EH (cell line): ENCODE results near the gene UBAP1L.
"Not testable (repeated sequence)": the region's sequence is repeated elsewhere in the genome, so short reads cannot be mapped to it uniquely, and the experiment has no call there.

Experiments
- DNase-seq: peaks from one replicate; pipeline ENCODE4 v3.0.0-alpha.2; 2015; ENCODE audit warnings: low read depth

Gene UBAP1L

DNA sequence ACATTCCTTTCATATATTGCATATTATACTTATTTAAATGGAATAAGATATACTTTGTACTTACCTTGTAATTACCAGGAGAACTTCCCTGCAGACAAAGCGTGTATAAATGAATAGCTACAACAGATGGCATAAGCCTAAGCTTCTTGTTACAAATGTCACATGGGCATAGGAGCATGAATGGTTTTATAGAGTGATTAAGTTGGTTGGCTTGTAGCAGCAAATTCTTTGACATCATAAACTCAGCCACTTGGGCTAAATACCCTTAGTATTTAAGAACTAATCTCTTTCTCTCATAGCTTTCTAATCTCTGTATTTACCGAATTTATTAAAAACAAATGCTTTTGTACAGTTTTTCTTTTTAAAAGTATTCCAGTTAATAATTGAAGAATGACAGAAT lies at the start of gene UBAP1L:
UBAP1L (minus strand) TSS at position 115 of the 400 bp plus-strand sequence. CDS start 8,985 bp downstream, outside the sequence.
- peak; percentile 12 for DNase-seq

DNA sequence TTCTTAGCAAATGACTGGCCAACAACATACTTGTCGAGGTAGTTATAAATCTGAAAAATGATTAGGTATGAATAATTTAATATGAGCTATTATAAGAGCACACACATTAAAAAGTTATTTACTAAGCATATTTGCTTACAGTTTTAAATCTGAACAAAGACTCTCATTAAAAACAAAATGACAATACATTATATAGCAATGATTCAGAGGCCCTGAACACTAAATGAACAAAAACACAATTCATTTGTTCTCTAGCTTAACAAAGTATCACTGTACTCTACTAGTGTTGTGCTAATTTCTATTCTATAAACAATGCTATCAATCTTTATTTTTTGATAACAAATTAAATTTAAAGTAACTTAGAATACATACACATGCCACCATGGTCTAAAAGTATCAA lies 49.1 kb upstream of the UBAP1L start:
- no peak for DNase-seq

DNA sequence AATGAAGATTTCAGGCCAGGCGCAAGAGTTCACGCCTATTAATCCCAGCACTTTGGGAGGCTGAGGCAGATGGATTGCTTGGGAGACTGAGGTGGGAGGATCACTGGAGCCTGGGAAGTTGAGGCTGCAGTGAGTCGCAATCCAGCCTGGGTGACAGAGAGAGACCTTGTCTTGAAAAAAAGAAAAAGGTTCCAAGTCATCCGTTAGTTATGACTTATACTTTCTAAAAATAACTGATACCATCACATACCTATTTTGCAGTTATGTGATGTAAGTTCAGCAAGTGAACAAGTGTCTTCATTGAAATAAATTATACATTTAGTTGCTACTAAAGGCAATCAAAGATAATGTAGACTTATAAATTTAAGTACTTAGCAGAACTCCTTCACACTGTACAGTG lies 48.0 kb upstream of the UBAP1L start:
- peak; percentile 29 for DNase-seq

DNA sequence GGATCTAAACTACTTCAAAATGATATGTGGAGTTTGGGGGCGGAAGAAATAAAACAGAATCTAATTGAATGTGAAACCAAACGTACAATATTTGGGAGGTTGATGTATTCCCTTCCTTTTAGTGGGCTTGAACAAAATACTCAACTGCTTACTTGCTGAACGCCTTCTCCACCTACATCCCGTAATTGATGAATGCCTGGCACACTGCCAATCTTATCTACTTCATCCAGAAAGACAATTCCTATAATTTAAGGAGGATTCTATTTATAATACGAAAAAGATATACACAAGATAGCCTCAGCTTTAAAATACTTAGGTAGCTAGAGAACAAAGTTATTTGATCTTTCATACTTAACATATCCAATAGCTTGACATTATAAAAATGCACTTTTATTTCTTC lies 41.7 kb upstream of the UBAP1L start:
- DNase-seq = no peak

DNA sequence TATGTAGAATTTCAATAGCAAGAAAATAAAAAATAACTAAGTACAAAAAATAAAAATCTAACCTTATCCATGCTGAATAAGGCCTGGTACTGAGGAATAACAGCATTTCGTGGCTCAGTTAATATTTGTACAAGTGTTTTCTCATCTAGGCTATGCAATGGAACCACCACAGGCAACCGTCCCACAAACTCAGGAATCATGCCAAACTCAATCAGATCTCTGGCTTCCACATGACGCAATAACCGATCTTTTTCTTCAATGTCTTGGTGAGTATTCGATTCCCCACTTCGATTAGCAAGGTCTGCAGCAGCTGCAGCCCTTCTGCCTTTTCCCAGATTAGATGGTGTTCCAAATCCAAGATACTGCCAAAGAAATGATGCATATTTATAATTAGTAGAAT lies 39.7 kb upstream of the UBAP1L start:
- DNase-seq = no peak

DNA sequence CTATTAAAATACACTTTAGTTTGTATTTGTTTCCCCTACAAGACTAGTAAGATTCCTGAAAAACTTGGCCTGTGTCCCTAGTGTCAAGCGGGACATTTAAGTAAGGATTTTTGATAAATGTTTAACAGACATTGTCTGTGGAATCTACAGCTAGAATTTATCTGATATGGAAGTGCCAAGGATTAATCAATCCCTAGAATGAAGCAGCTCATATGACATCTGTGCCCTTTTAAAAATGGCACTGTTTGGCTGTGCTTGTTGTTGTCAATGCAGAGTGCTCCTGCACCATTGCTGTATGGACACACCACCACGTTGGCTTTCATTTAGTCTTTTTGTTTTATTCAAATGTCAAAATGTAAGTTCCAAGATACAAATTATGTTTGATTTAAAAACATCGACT lies 32.9 kb upstream of the UBAP1L start:
- DNase-seq = no peak

DNA sequence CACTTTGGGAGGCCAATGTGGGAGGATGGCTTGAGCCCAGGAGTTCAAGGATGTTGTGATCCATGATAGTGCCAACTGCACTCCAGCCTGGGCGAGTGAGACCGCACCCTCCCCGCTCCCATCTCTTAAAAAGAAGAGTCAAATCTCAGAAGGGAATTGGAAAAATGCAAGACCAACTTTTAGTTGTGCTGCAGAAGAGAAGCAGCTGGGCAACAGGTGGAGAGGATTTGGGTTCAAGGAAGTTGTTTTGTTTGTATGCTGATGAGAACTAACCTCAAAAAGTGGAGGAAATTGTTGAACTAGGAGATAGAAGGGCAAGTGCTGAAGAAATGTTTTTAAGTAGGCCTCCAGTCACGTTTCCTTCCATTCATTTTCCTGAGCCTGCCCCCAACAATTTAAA lies 31.4 kb upstream of the UBAP1L start:
- DNase-seq = no peak

DNA sequence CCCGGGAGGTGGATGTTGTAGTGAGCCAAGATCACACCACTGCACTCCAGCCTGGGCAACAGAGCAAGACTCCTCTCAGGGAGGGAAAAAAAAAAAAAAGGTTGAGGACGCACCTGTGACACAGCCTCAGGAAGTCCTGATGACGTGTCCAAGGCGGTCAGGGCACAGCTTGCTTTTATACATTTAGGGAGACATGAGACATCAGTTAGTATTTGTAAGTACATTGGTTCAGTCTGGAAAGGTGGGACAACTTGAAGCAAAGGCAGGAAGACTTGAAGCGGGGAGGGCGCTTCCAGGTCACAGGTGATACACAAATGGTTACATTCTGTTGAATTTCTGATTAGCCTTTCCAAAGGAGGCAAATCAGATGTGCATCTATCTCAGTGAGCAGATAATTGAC lies 23.6 kb upstream of the UBAP1L start:
- DNase-seq = not testable (repeated sequence)

DNA sequence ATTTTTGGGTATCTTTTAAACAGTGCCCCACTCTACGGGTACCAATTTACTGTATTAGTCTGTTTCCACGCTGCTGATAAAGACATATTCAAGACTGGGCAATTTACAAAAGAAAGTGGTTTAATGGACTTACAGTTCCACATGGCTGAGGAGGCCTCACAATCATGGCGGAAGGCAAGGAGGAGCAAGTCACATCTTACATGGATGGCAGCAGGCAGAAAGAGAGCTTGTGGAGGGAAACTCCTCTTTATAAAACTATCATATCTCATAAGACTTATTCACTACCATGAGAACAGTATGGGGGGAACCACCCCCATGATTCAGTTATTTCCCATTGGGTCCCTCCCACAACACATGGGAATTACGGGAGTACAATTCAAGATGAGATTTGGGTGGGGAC lies 22.9 kb upstream of the UBAP1L start:
- DNase-seq = not testable (repeated sequence)

DNA sequence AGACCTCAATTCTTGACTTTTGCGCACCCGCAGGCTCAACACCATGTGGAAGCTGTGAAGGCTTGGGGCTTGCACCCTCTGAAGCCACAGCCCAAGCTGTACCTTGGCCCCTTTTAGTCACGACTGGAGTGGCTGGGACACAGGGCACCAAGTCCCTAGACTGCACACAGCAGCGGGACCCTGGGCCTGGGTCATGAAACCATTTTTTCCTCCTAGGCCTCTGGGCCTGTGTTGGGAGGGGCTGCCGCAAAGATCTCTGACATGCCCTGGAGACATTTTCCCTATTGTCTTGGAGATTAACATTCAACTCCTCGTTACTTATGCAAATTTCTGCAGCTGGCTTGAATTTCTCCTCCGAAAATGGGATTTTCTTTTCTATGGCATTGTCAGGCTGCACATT lies 22.1 kb upstream of the UBAP1L start:
- not testable (repeated sequence) for DNase-seq

DNA sequence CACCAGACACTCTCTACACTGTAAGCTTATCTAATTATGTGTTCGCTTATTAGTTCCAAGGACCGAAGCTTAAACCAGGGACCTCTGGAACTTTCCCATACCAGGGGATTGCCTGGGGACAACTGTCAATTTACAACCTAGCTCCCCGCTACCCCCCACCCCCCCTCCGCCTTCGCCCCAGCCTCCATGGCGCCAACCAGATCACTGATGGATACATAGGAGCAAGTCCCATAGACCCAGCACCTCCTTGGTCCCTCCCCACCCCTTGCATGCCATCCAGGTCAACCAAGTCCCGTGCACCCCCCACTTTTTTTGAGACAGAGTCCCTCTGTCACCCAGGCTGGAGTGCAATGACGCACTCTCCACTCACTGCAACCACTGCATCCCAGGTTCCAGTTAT lies 19.5 kb upstream of the UBAP1L start:
- no peak for DNase-seq

DNA sequence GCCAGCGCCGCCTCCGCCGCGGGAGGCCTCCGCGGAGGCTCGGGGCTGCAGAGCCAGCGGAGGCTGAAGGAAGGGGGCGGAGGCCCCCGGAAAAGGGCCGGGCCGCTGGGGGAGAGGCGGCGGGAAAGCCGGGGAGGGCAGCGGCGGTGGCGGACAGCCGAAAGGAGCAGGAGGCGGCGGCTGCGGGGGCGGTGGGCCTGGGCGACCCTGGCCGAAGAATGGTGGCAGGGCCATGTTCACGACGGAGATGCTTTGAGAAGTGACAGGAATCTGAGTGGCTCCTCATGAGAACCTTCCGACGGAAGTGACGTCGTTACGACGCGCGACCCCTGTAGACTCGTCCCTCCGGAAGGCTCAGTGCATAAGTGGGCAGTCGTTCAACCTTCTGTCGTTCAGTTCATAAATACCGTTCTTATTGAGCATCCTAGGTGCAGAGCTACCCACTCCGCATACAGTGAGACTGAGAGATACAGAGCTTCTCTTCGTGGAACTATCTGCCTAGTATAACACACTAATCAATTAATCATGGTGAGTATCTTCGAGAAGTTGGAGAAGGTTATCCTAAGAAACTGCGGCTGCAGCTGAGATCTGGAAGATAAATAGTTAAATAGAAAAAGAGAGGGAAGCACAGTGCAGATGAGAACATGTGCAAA lies 18.7 kb upstream of the UBAP1L start, which contains the start of gene PDCD7:
PDCD7 (minus strand) TSS at position 261 of the 653 bp plus-strand sequence; CDS start at position 234, 27 bp downstream.
- peak; percentile 92 for DNase-seq

DNA sequence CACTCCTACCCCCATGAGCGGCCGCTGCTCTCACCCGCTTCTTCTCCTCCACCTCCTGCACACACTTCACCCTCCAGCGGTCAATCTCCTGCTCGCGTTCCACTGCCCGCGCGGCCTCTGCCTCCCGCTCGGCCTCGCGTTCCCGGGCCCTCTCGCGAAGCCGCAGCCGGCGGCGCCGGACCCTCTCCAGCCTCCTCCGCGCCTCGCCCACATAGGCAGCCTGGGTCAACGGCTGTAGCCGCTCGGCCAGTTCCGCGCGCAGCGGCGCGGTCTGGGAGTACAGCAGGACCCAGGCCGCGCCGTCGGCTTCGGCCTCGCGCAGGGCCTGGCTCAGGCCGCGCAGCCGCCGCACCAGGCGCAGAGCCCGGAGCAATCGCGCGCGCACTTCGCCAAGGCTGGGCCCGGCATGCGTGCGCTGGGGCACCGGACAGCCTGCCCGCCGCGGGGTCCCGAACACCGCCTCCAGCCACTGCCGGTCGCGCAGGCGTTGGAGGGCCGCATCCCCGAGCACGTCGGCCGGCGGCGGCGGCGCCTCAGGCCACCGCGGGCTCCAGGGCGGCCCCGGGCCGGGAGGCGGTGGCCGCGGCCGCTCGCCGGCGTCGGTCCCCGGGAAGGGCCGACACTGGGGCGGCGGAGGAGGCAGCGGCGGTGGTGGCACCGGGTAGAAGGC lies 18.0 kb upstream of the UBAP1L start:
- DNase-seq = peak; percentile 61

DNA sequence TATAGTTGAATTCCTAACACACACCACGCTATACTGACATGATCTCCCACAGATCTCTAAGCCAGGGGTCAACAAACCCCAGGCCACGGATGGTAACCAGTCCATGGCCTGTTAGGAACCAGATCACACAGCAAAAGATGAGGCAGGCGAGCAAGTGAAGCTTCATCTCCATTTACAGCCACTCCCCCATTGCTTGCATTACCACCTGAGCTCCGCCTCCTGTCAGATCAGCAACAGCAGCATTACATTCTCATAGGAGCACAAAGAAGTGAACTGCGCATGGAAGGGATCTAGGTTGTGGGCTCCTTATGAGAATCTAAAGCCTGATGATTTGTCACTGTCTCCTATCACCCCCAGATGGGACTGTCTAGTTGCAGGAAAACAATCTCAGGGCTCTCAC lies 15.9 kb upstream of the UBAP1L start:
- no peak for DNase-seq

DNA sequence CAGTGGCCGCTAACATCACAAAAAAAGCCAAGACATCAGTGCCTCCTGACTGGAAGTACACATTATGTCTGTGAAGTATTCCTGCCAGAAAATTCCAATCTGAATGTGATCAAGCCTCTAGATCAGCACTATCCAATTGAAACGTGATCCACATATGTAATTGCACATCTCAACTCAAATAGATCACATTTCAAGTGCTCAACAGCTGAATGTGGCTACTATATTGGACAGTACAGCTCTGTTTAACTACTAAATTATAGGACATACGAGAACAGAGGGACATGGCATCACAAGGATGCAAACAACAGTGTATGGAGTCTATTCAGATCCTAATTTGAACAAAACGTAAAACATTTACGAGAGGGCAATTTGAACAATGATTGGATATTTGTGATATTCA lies 542 bp upstream of the UBAP1L start:
- no peak for DNase-seq

DNA sequence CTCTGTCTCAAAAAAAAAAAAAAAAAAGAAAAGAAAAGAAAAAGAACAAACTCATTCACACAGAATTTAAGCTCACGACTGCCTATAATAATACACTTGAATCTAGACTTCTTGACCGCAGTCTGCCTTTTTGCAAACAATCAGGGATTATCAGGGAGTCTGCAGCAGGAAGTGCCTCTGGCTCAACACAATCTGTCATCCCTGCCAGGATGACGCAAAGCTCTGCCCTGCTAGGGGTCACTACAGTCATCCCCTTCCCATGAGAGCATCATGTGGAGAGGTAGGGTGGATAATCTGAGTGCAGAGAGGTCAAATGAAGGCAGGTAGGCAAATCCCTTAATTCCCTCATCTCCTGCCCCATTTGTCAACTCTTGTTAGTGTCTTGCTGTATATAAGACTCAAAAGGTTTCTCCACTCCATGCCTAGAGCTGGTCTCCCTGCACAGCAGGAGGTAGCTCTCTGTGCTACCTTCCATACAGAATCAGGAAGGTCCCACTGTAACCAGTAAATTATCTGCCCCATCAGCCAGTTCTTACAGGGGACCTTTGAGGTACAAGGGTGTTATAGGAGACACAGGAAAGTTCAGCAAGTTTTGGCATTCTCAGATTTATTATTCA lies 4.2 kb downstream of the UBAP1L start:
- peak; percentile 13 for DNase-seq

DNA sequence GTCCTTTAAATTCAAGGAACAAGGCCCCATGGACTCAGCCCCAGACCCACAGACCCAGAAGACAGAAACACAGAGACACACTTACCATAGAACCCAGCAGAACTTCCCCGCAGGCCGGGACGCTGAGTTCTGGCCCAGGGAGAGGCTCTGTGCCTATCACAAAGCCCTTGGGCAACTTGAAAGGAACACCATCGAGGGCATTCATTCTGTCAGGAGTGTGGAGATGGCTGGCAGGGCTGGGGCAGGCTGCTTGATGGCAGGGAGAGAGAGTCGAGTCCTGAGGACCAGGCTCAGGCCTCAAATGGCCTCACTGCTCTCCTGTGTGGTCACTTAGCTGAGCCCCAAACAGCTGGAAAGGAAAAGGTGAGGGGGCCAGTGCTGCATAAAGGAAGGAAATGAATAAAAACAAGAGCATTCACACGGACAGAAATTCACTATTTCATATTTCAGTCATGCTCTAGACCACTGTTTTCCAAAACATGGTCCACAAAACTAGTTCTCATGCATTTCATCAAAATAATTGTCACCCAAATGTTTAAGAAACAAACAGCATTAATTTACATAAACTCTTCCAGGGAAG lies 8.9 kb downstream of the UBAP1L start:
- DNase-seq = no peak

DNA sequence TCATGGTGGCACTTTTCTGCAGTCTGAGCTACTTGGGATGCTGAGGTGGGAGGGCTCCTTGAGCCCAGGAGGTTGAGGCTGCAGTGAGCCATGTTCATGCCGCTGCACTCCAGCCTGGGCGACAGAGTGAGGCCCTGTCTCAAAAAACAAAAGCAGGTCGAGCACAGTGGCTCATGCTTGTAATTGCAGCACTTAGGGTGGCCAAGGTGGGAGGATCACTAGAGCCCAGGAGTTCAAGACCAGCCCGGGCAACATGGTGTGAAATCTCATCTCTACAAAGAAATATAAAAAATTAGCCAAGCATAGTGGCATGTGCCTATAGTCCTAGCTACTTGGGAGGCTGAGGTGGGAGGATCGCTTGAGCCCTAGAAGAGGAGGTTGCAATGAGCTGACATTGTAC lies 10.0 kb downstream of the UBAP1L start:
- DNase-seq = no peak

DNA sequence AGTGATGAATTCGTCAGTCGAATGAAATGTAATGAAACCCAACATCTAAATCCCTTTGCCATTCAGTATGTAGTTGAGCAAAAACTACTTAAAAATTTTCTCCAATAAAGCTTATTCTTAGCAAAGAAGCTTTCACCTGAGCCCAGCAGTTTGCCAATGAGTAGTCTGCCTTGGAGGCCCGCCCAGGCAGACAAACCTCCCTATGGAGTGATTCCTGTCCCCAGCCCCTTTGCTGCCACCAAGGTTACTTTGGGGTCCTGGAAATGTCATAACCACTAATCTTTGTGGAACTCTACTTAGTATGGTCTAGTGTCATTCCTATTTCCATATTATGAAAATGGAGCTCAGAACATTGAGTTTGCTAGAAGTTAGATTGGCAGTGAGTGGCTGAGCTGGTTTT lies 12.1 kb downstream of the UBAP1L start:
- DNase-seq = no peak

DNA sequence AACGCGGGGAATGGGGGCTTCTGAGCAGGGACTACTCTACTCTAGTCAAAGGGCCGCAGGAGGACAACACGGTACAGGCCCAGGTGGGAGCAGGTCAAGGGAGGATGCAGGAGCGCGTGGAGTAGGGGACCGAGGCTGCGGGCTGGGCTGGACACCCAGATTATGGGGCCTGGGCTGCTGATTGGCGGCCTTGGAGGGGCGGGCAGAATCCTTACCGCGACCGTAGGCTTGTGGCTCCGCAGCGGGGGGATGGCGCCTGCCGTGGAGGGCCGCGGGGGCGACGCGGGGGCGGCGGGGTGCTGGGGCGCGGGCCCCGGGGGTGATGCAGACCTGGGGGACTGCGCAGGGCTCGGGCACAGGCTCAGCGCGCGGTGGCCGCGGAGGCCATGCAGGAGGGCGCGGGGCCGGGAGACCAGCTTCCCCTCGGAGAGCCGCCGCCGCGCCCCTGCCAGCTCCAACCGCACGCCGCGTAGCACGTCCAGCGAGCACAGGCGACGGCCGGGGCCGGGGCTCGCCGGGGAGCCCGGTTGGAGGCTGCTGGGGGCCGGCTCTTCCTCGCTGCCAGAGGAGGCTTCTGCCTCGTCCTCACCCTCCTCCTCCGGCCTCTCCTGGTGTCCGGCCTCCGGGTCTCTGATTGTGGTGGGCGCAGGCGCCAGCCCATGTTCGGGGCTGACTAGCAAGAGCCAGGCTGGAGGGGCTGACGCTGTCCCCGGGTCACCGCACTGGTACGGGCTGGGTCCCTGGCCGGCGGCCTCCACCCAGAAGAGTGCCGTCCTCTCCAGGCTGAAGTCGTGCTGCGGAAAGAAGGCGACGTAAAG lies 12.9 kb downstream of the UBAP1L start:
- no peak for DNase-seq

DNA sequence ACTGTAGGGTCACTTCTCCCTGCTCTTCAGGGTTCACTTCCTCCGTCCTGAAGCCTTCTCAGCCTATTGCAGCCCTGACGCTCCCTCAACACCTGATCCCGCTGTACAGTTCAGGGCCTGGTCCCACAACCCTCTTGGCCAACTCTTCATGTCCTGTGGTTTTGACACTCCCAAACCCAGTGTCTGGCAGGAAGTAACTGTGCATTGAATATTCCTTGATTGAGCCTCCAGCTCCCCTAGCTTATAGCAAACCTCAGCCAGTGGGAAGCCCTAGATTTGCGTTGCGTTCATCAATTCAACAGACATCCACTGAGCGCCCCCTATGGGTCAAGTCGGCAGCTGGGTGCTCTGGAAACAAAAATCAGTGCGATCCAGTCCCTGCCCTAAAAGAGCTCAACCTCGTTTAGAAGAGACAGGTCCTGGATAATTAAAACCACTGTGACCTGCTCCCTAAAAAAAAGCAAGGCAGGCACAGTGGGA lies 13.5 kb downstream of the UBAP1L start:
- DNase-seq = peak; percentile 58

DNA sequence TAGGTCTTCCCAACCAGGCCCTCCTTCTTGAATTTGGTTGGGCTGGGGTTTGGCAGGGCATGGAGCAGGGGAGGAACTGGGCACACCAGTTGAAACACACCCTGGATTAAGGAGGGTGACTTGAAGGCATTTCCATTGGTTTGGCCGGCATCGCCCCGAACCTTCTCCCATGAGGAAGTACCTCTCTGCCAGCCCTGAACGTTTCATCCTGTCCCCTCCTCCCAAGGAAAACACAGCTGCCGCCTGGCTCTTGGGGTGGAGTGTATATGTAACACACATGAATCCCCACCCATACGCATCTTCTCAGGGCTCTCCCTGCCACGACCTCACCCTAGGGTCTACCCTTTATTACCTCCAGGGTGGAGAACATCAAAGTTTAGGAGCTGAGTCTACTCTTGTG lies 14.6 kb downstream of the UBAP1L start:
- no peak for DNase-seq
